NCI-H2227 treated with DMSO at 0.1 percent for 48 hours (cell line): ENCODE measurements around the gene LYRM7.
A peak's percentile ranks its signal among the peaks of the same experiment; 100 is the strongest.
"Not testable (repeated sequence)": the region's sequence is repeated elsewhere in the genome, so short reads cannot be mapped to it uniquely, and the experiment has no call there.

Source experiments
- DNase-seq: peaks from one replicate; lab custom pipeline; 2025; lab: John Stamatoyannopoulos, UW

Gene LYRM7

GRCh38 chr5:131170540-131171275 is at the start of gene LYRM7:
LYRM7 (plus strand) TSS chr5:131170944; CDS start chr5:131171021, 77 bp downstream.
- DNase-seq = peak; percentile 97

DNA sequence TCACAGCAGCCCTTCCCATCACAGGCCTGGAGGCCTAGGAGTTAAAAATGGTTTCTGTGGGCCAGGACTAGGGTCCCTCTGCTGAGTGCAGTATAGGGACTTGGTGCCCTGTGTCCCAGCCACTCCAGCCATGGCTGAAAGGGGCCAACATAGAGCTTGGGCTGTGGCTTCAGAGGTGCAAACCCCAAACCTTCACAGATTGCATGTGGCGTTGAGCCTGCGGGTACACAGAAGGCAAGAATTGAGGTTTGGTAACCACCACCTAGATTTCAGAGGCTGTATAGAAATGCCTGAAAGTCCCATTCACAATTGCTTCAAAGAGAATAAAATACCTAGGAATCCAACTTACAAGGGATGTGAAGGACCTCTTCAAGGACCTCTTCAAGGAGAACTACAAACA is 43.5 kb upstream of the LYRM7 start:
- DNase-seq = not testable (repeated sequence)

GRCh38 chr5:131129306-131129705 is 41.4 kb upstream of the LYRM7 start:
- no peak for DNase-seq

DNA sequence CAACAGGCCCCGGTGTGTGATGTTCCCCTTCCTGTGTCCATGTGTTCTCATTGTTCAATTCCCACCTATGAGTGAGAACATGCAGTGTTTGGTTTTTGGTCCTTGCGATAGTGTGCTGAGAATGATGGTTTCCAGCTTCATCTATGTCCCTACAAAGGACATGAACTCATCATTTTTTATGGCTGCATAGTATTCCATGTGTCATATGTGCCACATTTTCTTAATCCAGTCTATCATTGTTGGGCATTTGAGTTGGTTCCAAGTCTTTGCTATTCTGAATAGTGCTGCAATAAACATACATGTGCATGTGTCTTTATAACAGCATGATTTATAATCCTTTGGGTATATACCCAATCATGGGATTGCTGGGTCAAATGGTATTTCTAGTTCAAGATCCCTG is 37.7 kb upstream of the LYRM7 start:
- not testable (repeated sequence) for DNase-seq

- DNase-seq = not testable (repeated sequence)
Measured at GRCh38 chr5:131138406-131138805, 32.3 kb upstream of the LYRM7 start.

DNA sequence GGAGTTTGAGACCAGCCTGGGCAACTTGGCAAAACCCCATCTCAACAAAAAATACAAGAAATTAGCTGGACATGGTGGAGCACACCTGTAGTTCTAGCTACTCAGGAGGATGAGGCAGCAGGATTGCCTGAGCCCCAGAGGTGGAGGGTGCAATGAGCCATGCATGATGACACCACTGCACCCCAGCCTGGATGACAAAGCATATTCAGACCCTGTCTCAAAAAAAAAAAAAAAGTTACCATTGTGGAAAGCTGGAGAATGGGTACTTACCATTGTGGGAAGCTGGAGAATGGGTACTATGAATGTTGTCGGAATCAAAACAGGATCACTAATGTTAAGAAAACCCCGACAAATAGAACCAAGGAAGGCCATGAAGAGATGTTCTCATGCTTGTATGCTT is 31.4 kb upstream of the LYRM7 start:
- no peak for DNase-seq

GRCh38 chr5:131142970-131143617 is 27.6 kb upstream of the LYRM7 start:
- DNase-seq = no peak

DNA sequence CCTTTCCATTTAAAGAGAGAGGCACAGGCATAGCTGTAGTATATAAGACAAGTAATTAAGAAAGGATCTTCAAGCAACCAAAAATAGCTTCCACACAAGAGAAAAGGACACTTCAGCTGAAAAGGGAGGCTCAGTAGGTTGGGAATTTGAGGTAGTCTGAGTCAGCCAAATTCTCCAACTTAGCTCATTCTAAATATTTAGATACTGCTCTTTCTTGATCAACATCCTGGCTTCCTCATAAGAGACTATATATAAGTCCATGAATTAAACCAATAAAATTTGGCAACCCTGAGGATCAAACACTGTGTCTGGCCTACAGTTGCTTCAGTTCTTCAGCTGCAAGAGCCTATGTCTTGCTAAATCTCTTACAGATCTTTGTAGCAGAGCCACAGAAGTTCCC is 23.5 kb upstream of the LYRM7 start:
- DNase-seq = no peak

DNA sequence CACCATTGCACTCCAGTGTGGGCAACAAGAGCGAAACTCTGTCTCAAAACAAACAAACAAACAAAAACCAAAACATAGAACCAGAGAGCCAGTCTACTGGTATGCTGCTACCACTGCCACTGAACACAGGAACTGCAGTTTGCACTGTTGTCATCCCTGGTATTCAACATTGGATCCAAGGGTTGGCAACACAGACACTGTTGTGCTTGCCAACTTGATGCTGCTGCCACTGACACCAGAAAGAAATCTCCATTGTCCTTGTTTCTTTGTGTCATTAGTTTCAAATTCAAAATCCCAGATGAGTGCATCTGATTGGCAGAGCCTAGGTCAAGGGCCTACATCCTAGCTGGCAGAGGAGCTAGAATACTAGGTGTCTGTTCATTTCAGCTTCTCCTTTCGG is 21.9 kb upstream of the LYRM7 start:
- no peak for DNase-seq

DNA sequence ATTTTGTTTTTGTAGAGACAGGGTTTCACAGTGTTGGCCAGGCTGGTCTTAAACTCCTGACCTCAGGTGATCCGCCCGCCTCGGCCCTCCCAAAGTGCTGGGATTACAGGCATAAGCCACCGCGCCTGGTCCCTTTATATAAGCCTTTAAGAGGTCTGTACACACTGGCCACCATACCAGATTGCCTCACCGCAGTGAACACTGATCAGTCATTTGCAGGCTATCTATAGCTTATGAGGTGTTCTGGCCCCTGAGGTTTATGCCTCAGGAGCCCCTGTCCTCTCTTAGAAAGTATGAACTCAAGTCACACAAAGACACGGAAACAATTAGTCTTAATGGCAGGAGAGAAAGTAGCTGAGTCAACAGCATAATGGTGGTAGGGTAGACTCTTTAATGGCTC is 20.3 kb upstream of the LYRM7 start:
- DNase-seq = no peak

DNA sequence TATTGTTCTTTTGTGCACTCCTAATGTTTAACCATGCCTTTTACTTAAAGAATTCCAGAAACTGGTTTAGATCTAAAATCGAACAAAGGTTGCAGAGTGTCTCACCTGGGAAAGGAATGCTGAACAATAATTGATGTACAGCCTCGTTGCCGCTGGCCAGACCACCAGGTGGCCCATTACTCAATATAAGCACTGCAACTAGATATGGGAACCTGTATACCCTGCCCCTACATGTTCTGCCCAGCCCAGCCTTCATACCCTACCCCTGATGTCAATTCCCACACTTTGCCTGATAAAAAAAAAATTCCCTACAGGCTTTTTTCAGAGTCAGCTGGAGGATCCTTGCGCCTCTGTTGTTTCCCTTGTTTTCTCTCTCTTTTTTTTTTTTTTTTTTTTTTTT is 19.5 kb upstream of the LYRM7 start:
- no peak for DNase-seq

DNA sequence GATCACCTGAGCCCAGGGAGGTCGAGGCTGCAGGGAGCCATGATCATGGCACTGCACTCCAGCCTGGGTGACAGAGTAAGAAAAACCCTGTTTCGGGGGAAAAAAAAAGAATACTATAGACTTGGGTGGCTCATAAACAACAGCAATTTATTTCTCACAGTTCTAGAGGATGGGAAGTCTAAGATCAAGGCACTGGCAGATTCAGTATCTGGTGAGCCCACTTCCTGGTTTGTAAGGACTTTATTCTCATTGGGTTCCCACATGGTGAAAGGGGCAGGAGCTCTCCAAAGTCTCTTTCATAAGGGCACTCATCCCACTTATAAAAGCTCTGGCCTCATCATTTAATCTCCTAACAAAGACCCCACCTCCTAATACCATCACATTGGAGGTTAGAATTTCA is 14.4 kb upstream of the LYRM7 start:
- DNase-seq = no peak

GRCh38 chr5:131156957-131157356 is 13.8 kb upstream of the LYRM7 start:
- no peak for DNase-seq

DNA sequence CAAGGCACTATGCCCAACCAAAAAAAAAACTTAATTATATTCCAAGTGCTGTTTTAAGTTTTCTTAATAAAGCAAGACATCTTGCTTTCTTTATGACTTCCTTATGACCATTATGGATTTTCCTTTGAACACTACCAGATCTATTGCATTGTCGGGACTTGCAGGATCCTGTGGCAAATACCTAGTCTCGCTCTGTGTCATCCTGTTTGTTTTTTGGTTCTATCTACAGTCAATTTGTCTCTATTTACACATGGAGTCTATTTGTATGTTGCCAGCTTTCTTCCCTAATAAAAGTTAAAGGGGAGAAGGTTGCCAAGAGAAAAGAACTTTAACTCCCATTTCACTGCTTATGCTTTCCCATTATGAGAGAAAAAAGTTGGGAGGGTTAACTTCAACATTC is 10.6 kb upstream of the LYRM7 start:
- DNase-seq = no peak

DNA sequence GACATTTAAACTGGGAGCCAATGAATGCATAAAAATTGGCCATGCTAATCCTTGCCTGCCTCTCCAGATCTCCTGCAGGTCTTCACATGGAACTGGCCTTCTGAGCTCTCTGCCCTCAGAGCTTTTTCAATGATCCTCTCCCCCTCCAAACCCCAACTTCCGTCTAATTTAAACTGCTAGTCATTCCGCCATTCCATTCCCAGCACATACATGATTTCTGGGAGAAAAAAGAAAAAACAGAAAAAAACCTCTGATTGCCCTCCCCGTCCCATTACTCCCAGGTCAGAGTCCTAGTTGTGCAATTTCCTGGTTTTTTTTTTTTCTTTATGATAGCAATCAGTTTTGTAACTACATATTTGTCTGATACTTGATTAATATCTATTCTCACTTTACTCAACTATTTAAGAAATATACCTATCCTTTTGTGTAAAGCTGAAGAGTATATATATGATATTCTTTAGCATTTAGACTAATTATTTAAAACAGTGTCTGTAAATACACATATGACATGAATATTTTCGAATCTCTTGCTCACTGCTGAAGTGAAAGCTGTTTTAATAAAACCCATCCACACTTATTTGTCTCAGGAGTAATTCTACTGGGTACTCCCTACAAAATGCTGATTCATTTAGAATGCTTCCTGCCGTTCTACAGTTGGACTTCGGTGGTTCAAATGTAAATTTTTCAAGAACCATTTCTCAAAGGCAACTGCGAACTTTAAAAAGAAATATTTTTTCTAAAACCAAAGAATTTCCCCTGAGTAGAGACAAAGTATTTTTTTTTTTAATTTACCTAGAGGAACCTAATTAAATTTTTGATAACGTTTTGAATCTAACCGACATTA is 7.2 kb upstream of the LYRM7 start:
- no peak for DNase-seq

- DNase-seq = peak; percentile 10
Measured at GRCh38 chr5:131164191-131165118, 6.3 kb upstream of the LYRM7 start.

DNA sequence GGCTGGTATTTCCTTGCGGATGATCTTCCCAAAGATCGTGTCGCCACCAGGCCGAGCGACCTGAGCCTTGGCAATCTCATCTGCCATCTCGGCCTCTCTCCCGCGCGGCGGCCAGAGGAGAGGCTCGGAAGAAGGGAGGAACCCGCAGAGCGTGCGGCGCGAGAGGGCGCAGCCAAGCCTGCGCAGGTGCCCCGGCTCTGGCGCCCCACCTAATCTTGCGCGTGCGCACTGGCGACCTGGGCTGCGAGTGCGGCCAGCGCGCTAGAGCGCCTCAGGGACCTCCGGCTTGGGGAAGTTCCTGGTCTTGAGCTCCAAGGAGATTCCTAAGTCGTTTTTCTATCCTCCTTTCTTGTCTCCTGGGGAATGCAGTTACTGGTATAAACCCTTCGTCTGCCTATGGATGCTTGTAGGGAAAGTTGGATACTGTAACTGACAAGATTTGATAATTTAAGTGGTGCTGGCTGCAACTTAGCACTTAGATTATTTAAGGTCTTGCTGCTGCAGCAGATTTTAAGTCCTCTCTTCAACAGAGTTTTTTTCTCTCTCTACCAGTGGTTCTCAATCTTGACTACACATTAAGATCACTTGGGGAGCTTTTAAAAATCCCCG is 5.5 kb upstream of the LYRM7 start, which contains the start of gene HINT1:
TSS of gene HINT1 (minus strand) at position 138 of the 609 bp plus-strand sequence. CDS start at position 87, 51 bp downstream.
- peak; percentile 79 for DNase-seq

- DNase-seq = no peak
Measured at GRCh38 chr5:131167615-131168014, 3.1 kb upstream of the LYRM7 start.

GRCh38 chr5:131169810-131170539 is 769 bp upstream of the LYRM7 start:
- peak; percentile 12 for DNase-seq

GRCh38 chr5:131171276-131171810 is 599 bp downstream of the LYRM7 start:
- no peak for DNase-seq
